ENCODE data around the gene TRIM17. TPM values are rescaled to one million over a fixed set of nuclear protein-coding genes. Genes with fewer than 3 reads are reported as not detected.
A peak's percentile ranks its signal among the peaks of the same experiment; 100 is the strongest.

The TRIM17 gene
- total RNA-seq, 1 donor from 2014 or later, result 1.5 TPM

DNA sequence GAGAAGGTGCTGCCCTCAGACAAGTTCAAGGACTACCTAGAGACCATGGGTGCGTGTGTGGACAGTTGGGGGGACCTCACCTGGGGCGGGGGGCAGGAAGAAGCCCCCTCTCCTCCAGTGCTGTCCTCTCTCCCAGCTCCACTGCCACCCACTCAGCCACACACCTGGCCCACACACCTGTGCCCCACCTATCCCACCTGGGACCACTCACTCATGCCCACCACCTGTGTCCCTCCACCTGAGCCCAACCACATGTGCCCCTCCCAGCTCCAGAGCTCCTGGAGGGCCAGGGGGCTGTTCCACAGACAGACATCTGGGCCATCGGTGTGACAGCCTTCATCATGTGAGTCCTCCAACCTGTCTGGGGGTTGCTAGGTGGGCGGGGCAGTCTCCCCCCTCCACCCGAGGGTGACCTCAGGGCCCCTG lies 39.0 kb downstream of the TRIM17 start:
- no peak overlapping the region for H3K4me3 Mint-ChIP-seq (ENCODE audit: unreplicated experiment)
- Histone ChIP-seq H3K36me3 (ENCODE audit: insufficient read depth, low read length) (no peaks in the 10 kb centered on the region), H3K4me1 (ENCODE audit: insufficient read depth, low read length) (peaks cover 4% of the 10 kb centered on the region), H3K9me3 (ENCODE audit: insufficient read depth, low read depth, low read length) (no peaks in the 10 kb centered on the region), H4K20me1 (ENCODE audit: insufficient read depth, low read length) (no peaks in the 10 kb centered on the region), H3K79me2 (ENCODE audit: insufficient read depth, low read length) (no peaks in the 10 kb centered on the region), H3K4me3 (ENCODE audit: insufficient read depth, low read depth, low read length) (no peak overlapping the region), H3K4me2 (ENCODE audit: low read length) (peak overlapping the region; percentile 88), H2AFZ (ENCODE audit: low read depth, low read length) (no peak overlapping the region), H3K9ac (ENCODE audit: low read length) (no peak overlapping the region), H3K27me3 (ENCODE audit: insufficient read depth, low read length) (no peaks in the 10 kb centered on the region), H3K27ac (ENCODE audit: low read depth, low read length) (no peak overlapping the region)
- H3K4me1 Mint-ChIP-seq (ENCODE audit: low read depth, unreplicated experiment), result no peaks in the 10 kb centered on the region
- TF ChIP-seq, protein P1, sequence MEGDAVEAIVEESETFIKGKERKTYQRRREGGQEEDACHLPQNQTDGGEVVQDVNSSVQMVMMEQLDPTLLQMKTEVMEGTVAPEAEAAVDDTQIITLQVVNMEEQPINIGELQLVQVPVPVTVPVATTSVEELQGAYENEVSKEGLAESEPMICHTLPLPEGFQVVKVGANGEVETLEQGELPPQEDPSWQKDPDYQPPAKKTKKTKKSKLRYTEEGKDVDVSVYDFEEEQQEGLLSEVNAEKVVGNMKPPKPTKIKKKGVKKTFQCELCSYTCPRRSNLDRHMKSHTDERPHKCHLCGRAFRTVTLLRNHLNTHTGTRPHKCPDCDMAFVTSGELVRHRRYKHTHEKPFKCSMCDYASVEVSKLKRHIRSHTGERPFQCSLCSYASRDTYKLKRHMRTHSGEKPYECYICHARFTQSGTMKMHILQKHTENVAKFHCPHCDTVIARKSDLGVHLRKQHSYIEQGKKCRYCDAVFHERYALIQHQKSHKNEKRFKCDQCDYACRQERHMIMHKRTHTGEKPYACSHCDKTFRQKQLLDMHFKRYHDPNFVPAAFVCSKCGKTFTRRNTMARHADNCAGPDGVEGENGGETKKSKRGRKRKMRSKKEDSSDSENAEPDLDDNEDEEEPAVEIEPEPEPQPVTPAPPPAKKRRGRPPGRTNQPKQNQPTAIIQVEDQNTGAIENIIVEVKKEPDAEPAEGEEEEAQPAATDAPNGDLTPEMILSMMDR (IDR thresholded peaks at IDR 0.05; ENCODE audit: insufficient read depth, low read depth, low read length), result no peak
- TF ChIP-seq EZH2 (IDR thresholded peaks at IDR 0.05; ENCODE audit: insufficient read depth, low read length), result no peak
- DNase-seq (ENCODE audit: low read depth) (no peak), FAIRE-seq (no peak)
- peaks cover 33% of the 10 kb centered on the region for H3K27me3 Mint-ChIP-seq (ENCODE audit: low read depth, unreplicated experiment)
- no peaks in the 10 kb centered on the region for H3K9me3 Mint-ChIP-seq (ENCODE audit: unreplicated experiment)
- no peaks in the 10 kb centered on the region for H3K36me3 Mint-ChIP-seq (ENCODE audit: low read depth, unreplicated experiment)
- H3K27ac Mint-ChIP-seq (ENCODE audit: unreplicated experiment), result no peak overlapping the region

GRCh38 chr1:228376651-228377631 lies 39.7 kb downstream of the TRIM17 start:
- Histone ChIP-seq H3K4me2 (ENCODE audit: low read length) (no peak overlapping the region), H3K27me3 (ENCODE audit: insufficient read depth, low read length) (no peaks in the 10 kb centered on the region), H3K4me3 (ENCODE audit: insufficient read depth, low read depth, low read length) (no peak overlapping the region), H3K9me3 (ENCODE audit: insufficient read depth, low read depth, low read length) (no peaks in the 10 kb centered on the region), H3K79me2 (ENCODE audit: insufficient read depth, low read length) (no peaks in the 10 kb centered on the region), H3K36me3 (ENCODE audit: insufficient read depth, low read length) (no peaks in the 10 kb centered on the region), H4K20me1 (ENCODE audit: insufficient read depth, low read length) (no peaks in the 10 kb centered on the region), H3K9ac (ENCODE audit: low read length) (no peak overlapping the region), H3K4me1 (ENCODE audit: insufficient read depth, low read length) (peaks cover 4% of the 10 kb centered on the region), H3K27ac (ENCODE audit: low read depth, low read length) (no peak overlapping the region), H2AFZ (ENCODE audit: low read depth, low read length) (no peak overlapping the region)
- H3K4me3 Mint-ChIP-seq (ENCODE audit: unreplicated experiment), result no peak overlapping the region
- peaks cover 31% of the 10 kb centered on the region for H3K27me3 Mint-ChIP-seq (ENCODE audit: low read depth, unreplicated experiment)
- no peak for FAIRE-seq
- TF ChIP-seq, protein P1 (IDR thresholded peaks at IDR 0.05; ENCODE audit: insufficient read depth, low read depth, low read length), result no peak
- no peak for TF ChIP-seq EZH2 (IDR thresholded peaks at IDR 0.05; ENCODE audit: insufficient read depth, low read length)
- no peaks in the 10 kb centered on the region for H3K9me3 Mint-ChIP-seq (ENCODE audit: unreplicated experiment)
- no peak overlapping the region for H3K27ac Mint-ChIP-seq (ENCODE audit: unreplicated experiment)
- no peaks in the 10 kb centered on the region for H3K4me1 Mint-ChIP-seq (ENCODE audit: low read depth, unreplicated experiment)
- DNase-seq (ENCODE audit: low read depth), result no peak
- H3K36me3 Mint-ChIP-seq (ENCODE audit: low read depth, unreplicated experiment), result no peaks in the 10 kb centered on the region

GRCh38 chr1:228376262-228376628 lies 40.4 kb downstream of the TRIM17 start:
- no peaks in the 10 kb centered on the region for H3K4me1 Mint-ChIP-seq (ENCODE audit: low read depth, unreplicated experiment)
- H3K9me3 Mint-ChIP-seq (ENCODE audit: unreplicated experiment), result no peaks in the 10 kb centered on the region
- H2AFZ ChIP-seq (ENCODE audit: low read depth, low read length), result no peak overlapping the region
- H3K27ac Mint-ChIP-seq (ENCODE audit: unreplicated experiment), result no peak overlapping the region
- H3K36me3 ChIP-seq (ENCODE audit: insufficient read depth, low read length), result no peaks in the 10 kb centered on the region
- no peak overlapping the region for H3K4me3 Mint-ChIP-seq (ENCODE audit: unreplicated experiment)
- H3K4me2 ChIP-seq (ENCODE audit: low read length), result no peak overlapping the region
- DNase-seq (ENCODE audit: low read depth) (no peak), FAIRE-seq (no peak)
- TF ChIP-seq, protein P1 (IDR thresholded peaks at IDR 0.05; ENCODE audit: insufficient read depth, low read depth, low read length), result no peak
- TF ChIP-seq EZH2 (IDR thresholded peaks at IDR 0.05; ENCODE audit: insufficient read depth, low read length), result no peak
- H3K4me1 ChIP-seq (ENCODE audit: insufficient read depth, low read length), result peaks cover 4% of the 10 kb centered on the region
- no peaks in the 10 kb centered on the region for H3K9me3 ChIP-seq (ENCODE audit: insufficient read depth, low read depth, low read length)
- H3K27ac ChIP-seq (ENCODE audit: low read depth, low read length), result no peak overlapping the region
- H3K9ac ChIP-seq (ENCODE audit: low read length), result no peak overlapping the region
- H3K27me3 Mint-ChIP-seq (ENCODE audit: low read depth, unreplicated experiment), result peaks cover 28% of the 10 kb centered on the region
- no peaks in the 10 kb centered on the region for H4K20me1 ChIP-seq (ENCODE audit: insufficient read depth, low read length)
- no peak overlapping the region for H3K4me3 ChIP-seq (ENCODE audit: insufficient read depth, low read depth, low read length)
- H3K36me3 Mint-ChIP-seq (ENCODE audit: low read depth, unreplicated experiment), result no peaks in the 10 kb centered on the region
- no peaks in the 10 kb centered on the region for H3K79me2 ChIP-seq (ENCODE audit: insufficient read depth, low read length)
- H3K27me3 ChIP-seq (ENCODE audit: insufficient read depth, low read length), result no peaks in the 10 kb centered on the region

Data from astrocyte (in vitro differentiated cells and primary cell).